ENCODE data around the gene ANKRD53.

DNA sequence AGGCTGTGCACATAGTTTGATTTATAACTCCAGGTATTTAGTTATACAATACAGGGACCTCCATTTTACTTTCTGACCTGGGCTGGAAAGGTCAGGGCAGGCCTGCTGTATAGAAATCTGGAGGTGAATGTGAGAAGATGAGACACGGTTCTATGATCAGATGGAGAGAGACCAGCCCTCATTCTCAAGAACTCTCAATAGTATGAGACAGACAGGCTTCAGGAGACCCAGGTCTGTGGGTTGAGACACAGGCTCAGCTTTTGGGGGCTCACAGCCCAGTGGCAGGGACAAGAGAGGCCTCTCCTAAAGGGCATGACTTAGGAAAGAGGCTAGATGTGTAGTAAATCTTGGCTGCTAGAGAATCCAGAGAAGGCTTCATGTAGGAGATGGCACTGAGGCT lies 43.4 kb upstream of the ANKRD53 start:
- TF ChIP-seq POLR2AphosphoS5 (IDR thresholded peaks at IDR 0.05) (no peak), POLR2A (IDR thresholded peaks at IDR 0.05) (no peak)
- TF ChIP-seq, protein P1, sequence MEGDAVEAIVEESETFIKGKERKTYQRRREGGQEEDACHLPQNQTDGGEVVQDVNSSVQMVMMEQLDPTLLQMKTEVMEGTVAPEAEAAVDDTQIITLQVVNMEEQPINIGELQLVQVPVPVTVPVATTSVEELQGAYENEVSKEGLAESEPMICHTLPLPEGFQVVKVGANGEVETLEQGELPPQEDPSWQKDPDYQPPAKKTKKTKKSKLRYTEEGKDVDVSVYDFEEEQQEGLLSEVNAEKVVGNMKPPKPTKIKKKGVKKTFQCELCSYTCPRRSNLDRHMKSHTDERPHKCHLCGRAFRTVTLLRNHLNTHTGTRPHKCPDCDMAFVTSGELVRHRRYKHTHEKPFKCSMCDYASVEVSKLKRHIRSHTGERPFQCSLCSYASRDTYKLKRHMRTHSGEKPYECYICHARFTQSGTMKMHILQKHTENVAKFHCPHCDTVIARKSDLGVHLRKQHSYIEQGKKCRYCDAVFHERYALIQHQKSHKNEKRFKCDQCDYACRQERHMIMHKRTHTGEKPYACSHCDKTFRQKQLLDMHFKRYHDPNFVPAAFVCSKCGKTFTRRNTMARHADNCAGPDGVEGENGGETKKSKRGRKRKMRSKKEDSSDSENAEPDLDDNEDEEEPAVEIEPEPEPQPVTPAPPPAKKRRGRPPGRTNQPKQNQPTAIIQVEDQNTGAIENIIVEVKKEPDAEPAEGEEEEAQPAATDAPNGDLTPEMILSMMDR (IDR thresholded peaks at IDR 0.05): no peak

Data from upper lobe of left lung (tissue), 4 donors.